A549 treated with DMSO at 1 μM for 4 hours (cell line): Measurements from ENCODE around the gene UBD. TPM values are rescaled to one million over a fixed set of nuclear protein-coding genes. Genes with fewer than 3 reads are reported as not detected.

ENCODE experiments used
- total RNA-seq: library from RNA; stranded (reverse); fragments of 200-300 nt; extraction: Qiagen RNA extraction; gene quantifications from 5 replicates; pipeline ENCODE4 v1.2.3, GENCODE V29; 2022; ENCODE audit warnings: low read depth

Gene UBD
- total RNA-seq = 0.40 to 0.96 TPM (median 0.87 TPM) in 5 replicates

DNA sequence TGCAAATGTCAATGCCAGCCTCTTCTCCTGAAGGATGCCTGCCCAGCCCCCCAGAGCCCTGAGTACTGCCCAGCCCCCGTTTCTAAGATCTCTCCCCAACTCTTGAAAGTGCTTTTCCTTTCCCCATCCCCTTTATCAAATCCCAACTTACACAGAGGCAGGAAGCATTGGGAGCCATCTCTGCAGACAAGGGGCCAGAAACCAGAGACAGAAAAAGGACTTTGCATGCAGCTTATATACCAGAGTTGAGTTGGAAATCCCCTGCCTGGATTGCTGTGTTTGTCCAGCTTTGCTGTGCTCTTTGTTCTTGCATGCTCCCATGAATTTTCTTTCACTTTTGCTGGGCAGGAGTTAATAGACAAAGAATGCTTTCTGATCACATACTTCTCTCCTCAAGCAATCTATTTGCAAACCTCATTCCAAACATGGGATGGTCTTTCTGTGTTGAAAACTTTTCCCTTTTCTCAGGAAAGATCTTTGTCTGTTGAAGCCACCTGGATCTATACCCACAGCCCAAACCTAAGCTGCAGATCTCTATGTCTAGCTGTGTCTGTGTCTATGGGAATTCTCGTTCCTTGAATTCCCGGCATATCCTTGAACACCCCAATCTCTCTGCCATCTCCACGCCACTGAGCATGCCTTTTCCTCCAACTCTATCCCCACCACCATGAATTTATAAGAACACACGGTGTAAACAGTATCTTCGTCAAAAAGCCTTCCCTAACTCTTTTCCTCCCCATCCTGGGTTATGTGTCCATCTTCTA, at the start of gene UBD:
Gene UBD, minus strand, starts transcription at position 209 of the 764 bp plus-strand sequence. Its CDS starts 31 bp downstream, at position 178.

DNA sequence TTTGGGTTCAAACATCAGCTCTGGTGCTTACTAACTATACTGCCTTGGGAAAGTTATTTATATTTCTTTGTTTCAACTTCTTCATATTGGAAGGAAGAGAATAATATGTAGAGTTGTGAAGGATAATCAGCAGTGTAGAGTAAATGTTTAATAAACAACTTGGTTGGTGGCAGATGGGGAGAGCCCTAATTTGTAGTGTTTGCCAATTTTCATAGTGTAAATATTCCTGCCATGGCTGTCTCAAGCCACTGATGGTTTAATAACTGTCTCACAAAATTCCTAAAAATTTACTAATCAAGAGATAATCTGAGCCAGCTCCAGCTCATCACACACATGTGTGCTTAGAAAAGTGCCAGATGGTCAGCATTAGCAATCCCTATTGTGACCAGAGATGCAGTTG, 25.3 kb upstream of the UBD start, which contains the start of gene OR2H2:
Gene OR2H2, plus strand, starts transcription at position 301 of the 400 bp plus-strand sequence. CDS start 2,824 bp downstream, outside the sequence.

Other genes starting within 250 kb of the UBD start
- gene OR5V1, start 190.9 kb downstream of the UBD start, total RNA-seq = not detected in 5 replicates
- gene OR12D3, start 184.4 kb downstream of the UBD start, total RNA-seq = not detected in 5 replicates
- not detected in 5 replicates for gene OR12D2, start 164.1 kb downstream of the UBD start, total RNA-seq
- gene OR12D1, start 144.8 kb downstream of the UBD start, total RNA-seq = not detected in 5 replicates
- not detected in 5 replicates for gene OR10C1, start 120.4 kb downstream of the UBD start, total RNA-seq
- not detected in 5 replicates for gene OR11A1, start 102.7 kb downstream of the UBD start, total RNA-seq
- gene OR2H1, start 102.6 kb downstream of the UBD start, total RNA-seq = not detected in 5 replicates
- gene MAS1L, start 71.8 kb downstream of the UBD start, total RNA-seq = not detected in 5 replicates
- gene OR2H2, start 25.4 kb upstream of the UBD start, total RNA-seq = not detected in 5 replicates
- gene GABBR1, start 73.5 kb upstream of the UBD start, total RNA-seq = 3.9 to 6.6 TPM (median 5.7 TPM) in 5 replicates
- not detected in 5 replicates for gene MOG, start 97.4 kb upstream of the UBD start, total RNA-seq
- gene ZFP57, start 121.4 kb upstream of the UBD start, total RNA-seq = not detected in 5 replicates
- gene HLA-F, start 163.7 kb upstream of the UBD start, total RNA-seq = 3.9 to 5.1 TPM (median 4.4 TPM) in 5 replicates